Hepatocyte (in vitro differentiated cells): ENCODE results near the gene SLC39A11. TPM values are rescaled to one million over a fixed set of nuclear protein-coding genes. Genes with fewer than 3 reads are reported as not detected.
A peak's percentile ranks its signal among the peaks of the same experiment; 100 is the strongest.

Source experiments
- DNase-seq: peaks from one replicate; pipeline ENCODE4 v3.0.0-alpha.2; 2016; ENCODE audit warnings: low spot score
- H2AFZ ChIP-seq: fragments of 200-600 bp; sonication (generic); 2 replicates; pipeline ENCODE4 v1.6.0; 2016; ENCODE audit warnings: antibody characterized with exemption, mild to moderate bottlenecking
- H3K27ac ChIP-seq: fragments of 200-600 bp; sonication (generic); 2 replicates; pipeline ENCODE4 v1.5.1; 2016; ENCODE audit warnings: mild to moderate bottlenecking
- H3K27me3 ChIP-seq: fragments of 200-600 bp; sonication (generic); 2 replicates; pipeline ENCODE4 v1.6.1; 2016
- H3K36me3 ChIP-seq: fragments of 200-600 bp; sonication (generic); replicated peaks from 2 replicates; pipeline ENCODE4 v1.5.1; 2016; ENCODE audit warnings: low read depth; ENCODE audit not compliant: insufficient read depth
- H3K4me1 ChIP-seq: fragments of 200-600 bp; sonication (generic); 2 replicates; pipeline ENCODE4 v1.5.1; 2016; ENCODE audit warnings: mild to moderate bottlenecking, moderate library complexity; ENCODE audit not compliant: insufficient read depth
- H3K4me2 ChIP-seq: fragments of 200-600 bp; sonication (generic); 2 replicates; pipeline ENCODE4 v1.6.0; 2016
- H3K4me3 ChIP-seq: fragments of 200-600 bp; sonication (generic); 2 replicates; pipeline ENCODE4 v1.5.1; 2016; ENCODE audit warnings: mild to moderate bottlenecking
- H3K79me2 ChIP-seq: fragments of 200-600 bp; sonication (generic); 2 replicates; pipeline ENCODE4 v1.6.0; 2017; ENCODE audit warnings: mild to moderate bottlenecking
- H3K9me2 ChIP-seq: fragments of 200-600 bp; sonication (generic); replicated peaks from 2 replicates; pipeline ENCODE4 v1.6.0; 2017; ENCODE audit warnings: mild to moderate bottlenecking; ENCODE audit not compliant: insufficient read depth
- H3K9me3 ChIP-seq: fragments of 200-600 bp; sonication (generic); 2 replicates; pipeline ENCODE4 v1.5.1; 2016; ENCODE audit warnings: low read depth, mild to moderate bottlenecking
- H4K20me1 ChIP-seq: fragments of 200-600 bp; sonication (generic); 2 replicates; pipeline ENCODE4 v1.6.0; 2016; ENCODE audit warnings: mild to moderate bottlenecking; ENCODE audit not compliant: insufficient read depth, poor library complexity, severe bottlenecking
- EZH2 ChIP-seq: fragments of 200-600 bp; sonication (generic); IDR thresholded peaks from 2 replicates; pipeline ENCODE4 v1.6.1; 2016; ENCODE audit warnings: antibody characterized with exemption, mild to moderate bottlenecking, borderline replicate concordance
- EZH2phosphoT487 ChIP-seq: fragments of 200-600 bp; sonication (generic); IDR thresholded peaks from one replicate; pipeline ENCODE4 v1.6.1; 2018; ENCODE audit warnings: antibody characterized with exemption, mild to moderate bottlenecking, low read depth, moderate library complexity; ENCODE audit not compliant: unreplicated experiment, severe bottlenecking
- WGBS: methylation state at CpG from one replicate; pipeline ENCODE4 v1.1.6; 2016; ENCODE audit warnings: low lambda C conversion rate; ENCODE audit errors: missing lambda C conversion rate; 5-methylcytosine and 5-hydroxymethylcytosine counted together
- polyA plus RNA-seq: library from polyadenylated mRNA; unstranded; fragments of >200 nt; fragmentation: Nextera tagmentation; extraction: Ambion mirVana; gene quantifications from 2 replicates; pipeline ENCODE4 v1.2.1, GENCODE V29; 2016
- total RNA-seq: library from RNA; depleted of rRNA; stranded (reverse); fragments of >200 nt; gene quantifications from 2 replicates; pipeline ENCODE4 v1.2.3, GENCODE V29; 2014
- TF ChIP-seq, protein P1 (sequence below): fragments of 200-600 bp; sonication (generic); IDR thresholded peaks from 2 replicates; pipeline ENCODE4 v1.5.1; 2016; ENCODE audit warnings: antibody characterized with exemption, mild to moderate bottlenecking; ENCODE audit not compliant: poor library complexity

Gene SLC39A11
- total and polyA plus RNA-seq, 2 experiments from 2014 or later: 37.7 to 39.1 TPM

GRCh38 chr17:73093286-73093685, 798 bp upstream of the SLC39A11 start:
- no peak for DNase-seq
- Histone ChIP-seq H3K9me3 (no peaks in the 10 kb centered on the region), H2AFZ (peak overlapping the region; percentile 80), H4K20me1 (no peaks in the 10 kb centered on the region), H3K4me1 (peaks cover 13% of the 10 kb centered on the region), H3K4me2 (no peak overlapping the region), H3K79me2 (no peaks in the 10 kb centered on the region), H3K27me3 (no peaks in the 10 kb centered on the region), H3K9me2 (no peaks in the 10 kb centered on the region), H3K4me3 (no peak overlapping the region), H3K36me3 (no peaks in the 10 kb centered on the region), H3K27ac (no peak overlapping the region)
- TF ChIP-seq, protein P1, sequence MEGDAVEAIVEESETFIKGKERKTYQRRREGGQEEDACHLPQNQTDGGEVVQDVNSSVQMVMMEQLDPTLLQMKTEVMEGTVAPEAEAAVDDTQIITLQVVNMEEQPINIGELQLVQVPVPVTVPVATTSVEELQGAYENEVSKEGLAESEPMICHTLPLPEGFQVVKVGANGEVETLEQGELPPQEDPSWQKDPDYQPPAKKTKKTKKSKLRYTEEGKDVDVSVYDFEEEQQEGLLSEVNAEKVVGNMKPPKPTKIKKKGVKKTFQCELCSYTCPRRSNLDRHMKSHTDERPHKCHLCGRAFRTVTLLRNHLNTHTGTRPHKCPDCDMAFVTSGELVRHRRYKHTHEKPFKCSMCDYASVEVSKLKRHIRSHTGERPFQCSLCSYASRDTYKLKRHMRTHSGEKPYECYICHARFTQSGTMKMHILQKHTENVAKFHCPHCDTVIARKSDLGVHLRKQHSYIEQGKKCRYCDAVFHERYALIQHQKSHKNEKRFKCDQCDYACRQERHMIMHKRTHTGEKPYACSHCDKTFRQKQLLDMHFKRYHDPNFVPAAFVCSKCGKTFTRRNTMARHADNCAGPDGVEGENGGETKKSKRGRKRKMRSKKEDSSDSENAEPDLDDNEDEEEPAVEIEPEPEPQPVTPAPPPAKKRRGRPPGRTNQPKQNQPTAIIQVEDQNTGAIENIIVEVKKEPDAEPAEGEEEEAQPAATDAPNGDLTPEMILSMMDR: no peak
- TF ChIP-seq EZH2phosphoT487 (no peak), EZH2 (no peak)
- 84% methylated on average over 5 of the region's 9 CpGs for WGBS

DNA sequence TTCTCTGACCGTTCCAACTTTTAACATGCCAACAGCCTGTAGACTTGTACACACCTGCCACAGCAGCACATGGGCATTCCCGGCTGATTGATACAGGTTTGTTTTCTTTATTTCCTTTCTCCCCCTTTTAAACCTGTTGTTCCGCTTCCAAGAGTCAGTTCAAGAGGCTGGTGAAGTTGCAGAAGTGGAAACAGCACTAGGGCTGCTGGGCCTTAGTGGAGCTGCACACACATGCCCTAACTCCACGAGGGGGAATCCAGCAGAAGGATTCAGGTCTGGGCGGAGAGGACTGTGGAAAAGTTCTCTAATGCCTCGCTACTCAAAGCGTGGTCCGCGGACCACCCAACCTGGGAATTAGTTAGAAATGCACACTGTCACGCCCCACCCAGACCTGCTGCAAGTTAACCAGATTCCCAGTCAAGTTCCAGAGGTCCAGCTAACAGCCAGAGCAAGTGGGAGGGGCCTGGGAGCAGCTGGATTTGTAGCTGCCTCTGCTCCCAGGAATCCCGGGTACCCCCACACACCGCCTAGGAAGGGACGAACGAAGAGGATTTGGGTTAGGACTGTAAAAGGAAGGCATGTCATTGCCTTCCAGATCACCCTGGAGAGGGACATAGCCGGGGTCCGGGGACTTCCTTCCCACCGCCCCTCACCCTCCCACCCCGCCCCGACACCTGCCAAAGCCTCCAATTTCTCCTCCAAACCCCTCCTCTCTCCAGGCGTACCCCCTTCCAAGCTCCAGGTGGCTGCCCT, 542 bp downstream of the SLC39A11 start:
- Histone ChIP-seq H3K27ac (peak overlapping the region; percentile 53), H2AFZ (peak overlapping the region; percentile 50), H3K9me2 (no peaks in the 10 kb centered on the region), H3K4me1 (peaks cover 13% of the 10 kb centered on the region), H3K9me3 (no peaks in the 10 kb centered on the region), H3K36me3 (no peaks in the 10 kb centered on the region), H3K27me3 (no peaks in the 10 kb centered on the region), H3K79me2 (no peaks in the 10 kb centered on the region), H4K20me1 (no peaks in the 10 kb centered on the region), H3K4me3 (peak overlapping the region; percentile 45), H3K4me2 (peak overlapping the region; percentile 85)
- WGBS: 31% methylated on average over 12 of the region's 20 CpGs
- DNase-seq: peak; percentile 62
- TF ChIP-seq, protein P1: no peak
- TF ChIP-seq EZH2: no peak
- TF ChIP-seq EZH2phosphoT487: no peak

- H2AFZ ChIP-seq: no peak overlapping the region
- H3K9me3 ChIP-seq: no peaks in the 10 kb centered on the region
- DNase-seq: no peak
- 80% methylated on average over 4 of the region's 4 CpGs for WGBS
- TF ChIP-seq, protein P1: no peak
- TF ChIP-seq EZH2: no peak
- no peaks in the 10 kb centered on the region for H3K27me3 ChIP-seq
- H3K4me2 ChIP-seq: peak overlapping the region; percentile 85
- H3K9me2 ChIP-seq: no peaks in the 10 kb centered on the region
- H3K4me1 ChIP-seq: peaks cover 13% of the 10 kb centered on the region
- no peak overlapping the region for H3K4me3 ChIP-seq
- H3K27ac ChIP-seq: no peak overlapping the region
- H3K79me2 ChIP-seq: no peaks in the 10 kb centered on the region
- no peaks in the 10 kb centered on the region for H3K36me3 ChIP-seq
- H4K20me1 ChIP-seq: no peaks in the 10 kb centered on the region
Measured at GRCh38 chr17:73091410-73091769, 1.1 kb downstream of the SLC39A11 start.
